Airway epithelial cell (primary cell): ENCODE results near the gene TBCCD1. TPM values are rescaled to one million over a fixed set of nuclear protein-coding genes. Genes with fewer than 3 reads are reported as not detected.

Experiments
- total RNA-seq: library from RNA; depleted of rRNA; stranded (reverse); fragments of >200 nt; gene quantifications from 2 replicates; pipeline ENCODE4 v1.2.3, GENCODE V29; 2015

TBCCD1 gene
- 9.1 and 9.7 TPM in 2 replicates for total RNA-seq

GRCh38 chr3:186567072-186567921 is at the start of gene TBCCD1:
Gene TBCCD1 (minus strand): TSS chr3:186567339. CDS start chr3:186564329, 3,010 bp downstream.

GRCh38 chr3:186612721-186613636 is 45.8 kb upstream of the TBCCD1 start, which contains the start of gene AHSG:
Gene AHSG (plus strand): TSS chr3:186613060. CDS start chr3:186613142, 82 bp downstream.

GRCh38 chr3:186570096-186570940 is 3.2 kb upstream of the TBCCD1 start, which contains the start of gene DNAJB11:
Gene DNAJB11 (plus strand): TSS chr3:186570720. CDS start chr3:186570898, 178 bp downstream.

GRCh38 chr3:186544281-186544680 is 22.9 kb downstream of the TBCCD1 start, which contains the start of gene CRYGS:
Gene CRYGS (minus strand): TSS chr3:186544380. CDS start chr3:186544326, 54 bp downstream.

Other genes with a start within 250 kb of the TBCCD1 start
- under 0.01 TPM in 1 of 2 replicates, not detected in the other for gene DGKG, start 205.1 kb downstream of the TBCCD1 start, total RNA-seq
- gene CRYGS, start 23.0 kb downstream of the TBCCD1 start, total RNA-seq: 0.23 and 0.99 TPM in 2 replicates
- gene DNAJB11, start 3.4 kb upstream of the TBCCD1 start, total RNA-seq: 53.7 and 73.5 TPM in 2 replicates
- 0.28 TPM in 1 of 2 replicates, not detected in the other for gene AHSG, start 45.7 kb upstream of the TBCCD1 start, total RNA-seq
- 1.2 and 2.8 TPM in 2 replicates for gene FETUB, start 73.1 kb upstream of the TBCCD1 start, total RNA-seq
- not detected in 2 replicates for gene HRG, start 98.7 kb upstream of the TBCCD1 start, total RNA-seq
- gene KNG1, start 150.0 kb upstream of the TBCCD1 start, total RNA-seq: not detected in 2 replicates
- 227 and 236 TPM in 2 replicates for gene EIF4A2, start 216.2 kb upstream of the TBCCD1 start, total RNA-seq
- 38.9 and 47.0 TPM in 2 replicates for gene RFC4, start 239.1 kb upstream of the TBCCD1 start, total RNA-seq